GM12875 (cell line): ENCODE results near the gene FARSB.

Experiments
- H3K4me3 ChIP-seq: one replicate; pipeline ENCODE4 v1.5.1; 2011; ENCODE audit warnings: low read depth, low read length, control low read depth
- CTCF ChIP-seq: IDR thresholded peaks from 2 replicates; pipeline ENCODE4 v1.5.1; 2011; ENCODE audit warnings: low read depth, mild to moderate bottlenecking, control low read depth, inconsistent platforms, low read length, moderate library complexity, borderline replicate concordance; ENCODE audit not compliant: insufficient read depth

FARSB gene

DNA sequence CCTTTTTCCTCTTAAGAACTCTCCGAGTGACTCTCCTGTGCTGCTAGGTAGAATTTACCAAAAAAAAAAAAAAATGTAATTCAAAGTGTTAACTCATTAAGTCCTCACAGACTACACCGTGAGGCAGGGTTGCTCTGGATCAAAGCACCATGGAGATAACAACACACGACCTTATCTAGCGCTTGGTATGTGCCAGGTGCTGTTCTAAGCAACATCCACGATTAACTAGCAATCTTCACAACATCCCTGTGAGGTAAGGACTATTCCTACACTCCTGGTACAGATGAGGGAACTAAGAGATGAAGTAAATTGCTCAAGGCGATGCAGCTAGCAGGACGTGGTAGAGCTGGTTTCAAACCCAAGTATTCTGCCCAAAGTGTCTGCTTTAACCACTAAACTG, 17.4 kb upstream of the FARSB start:
- no peak overlapping the region for H3K4me3 ChIP-seq
- TF ChIP-seq CTCF: no peak

GRCh38 chr2:222672068-222672401, 16.1 kb upstream of the FARSB start:
- H3K4me3 ChIP-seq: no peak overlapping the region
- no peak for TF ChIP-seq CTCF

DNA sequence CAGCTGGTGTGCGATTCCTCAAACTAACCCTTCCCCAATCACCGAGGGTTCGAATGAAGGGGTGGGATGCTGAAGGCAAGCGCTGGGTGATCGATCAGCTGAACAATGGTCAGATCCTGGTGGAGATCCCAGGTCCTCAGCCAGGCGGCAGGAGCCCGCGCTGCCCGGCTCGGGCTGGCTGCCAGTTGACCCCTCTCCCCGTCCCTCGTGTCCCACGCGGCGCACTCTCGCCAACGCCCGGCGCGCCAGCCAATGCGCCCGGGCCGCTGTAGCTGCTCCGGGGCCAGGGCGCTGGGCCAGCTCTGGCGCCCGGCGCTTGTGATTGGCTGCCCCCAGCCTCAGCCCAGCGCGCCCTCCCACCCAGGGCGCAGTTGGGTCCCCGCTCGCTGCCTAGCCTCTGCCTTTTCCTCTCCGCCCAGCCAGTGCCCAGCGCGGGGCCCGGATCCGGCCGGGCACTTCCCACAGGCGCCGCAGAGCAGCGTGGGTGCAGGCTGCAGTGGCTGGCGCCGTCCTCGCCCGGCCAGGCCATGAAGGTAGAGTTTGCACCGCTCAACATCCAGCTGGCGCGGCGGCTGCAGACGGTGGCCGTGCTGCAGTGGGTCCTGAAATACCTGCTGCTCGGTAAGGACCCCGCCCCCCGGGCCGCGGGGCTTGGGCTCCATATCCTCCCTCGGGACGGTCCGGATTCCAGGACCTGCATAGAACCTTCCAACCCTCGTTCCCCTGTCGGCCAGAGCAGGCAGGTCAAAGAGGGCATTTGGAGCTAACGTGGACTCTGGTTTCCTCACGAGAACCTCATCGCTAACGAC, 15.6 kb upstream of the FARSB start, which contains the start of gene MOGAT1:
Gene MOGAT1, plus strand, starts transcription at position 400 of the 809 bp plus-strand sequence. Its CDS starts 128 bp downstream, at position 528.
- H3K4me3 ChIP-seq: no peak within 1 kb of the TSS
- TF ChIP-seq CTCF: no peak

DNA sequence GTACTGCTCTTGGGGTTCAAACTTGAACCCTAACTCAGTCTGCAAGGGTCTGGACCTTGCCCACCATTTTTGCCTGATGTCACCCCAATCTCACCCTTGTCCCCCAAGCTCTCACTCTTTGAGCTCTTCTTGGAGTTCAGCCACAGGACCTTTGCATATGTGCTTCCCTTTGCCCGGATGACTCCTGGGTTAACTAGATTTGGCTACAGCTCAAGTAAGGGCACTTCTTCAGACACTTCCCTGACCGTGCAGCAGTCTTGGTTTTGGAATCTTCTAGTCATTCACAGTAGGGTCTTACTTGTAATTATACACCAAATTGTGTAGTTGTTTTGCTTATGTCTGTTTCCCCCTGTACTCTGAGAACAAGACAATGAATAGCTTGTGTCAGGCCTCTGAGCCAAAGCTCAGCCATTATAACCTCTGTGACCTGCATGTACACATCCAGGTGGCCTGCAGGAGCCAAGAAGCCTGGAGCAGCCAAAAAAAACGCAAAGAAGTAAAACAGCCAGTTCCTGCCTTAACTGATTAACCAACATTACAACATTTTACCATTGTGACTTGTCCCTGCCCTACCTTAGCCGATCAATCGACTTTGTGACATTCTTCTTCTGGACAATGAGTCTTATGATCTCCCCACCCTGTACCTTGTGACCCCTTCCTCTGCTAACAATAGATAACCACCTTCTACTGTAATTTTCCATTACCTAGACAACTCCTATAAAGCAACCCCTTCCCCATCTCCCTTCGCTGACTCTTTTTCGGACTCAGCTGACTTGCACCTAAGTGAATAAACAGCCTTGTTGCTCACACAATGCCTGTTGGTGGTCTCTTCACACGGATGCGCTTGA, 14.5 kb upstream of the FARSB start:
- TF ChIP-seq CTCF: no peak
- H3K4me3 ChIP-seq: no peak overlapping the region

GRCh38 chr2:222669353-222669752, 13.5 kb upstream of the FARSB start:
- TF ChIP-seq CTCF: no peak
- H3K4me3 ChIP-seq: no peak overlapping the region

GRCh38 chr2:222668494-222669154, 12.7 kb upstream of the FARSB start:
- TF ChIP-seq CTCF: no peak
- no peak overlapping the region for H3K4me3 ChIP-seq
